Left kidney (tissue), 2 donors: ENCODE data around the gene HOXD13. TPM values are rescaled to one million over a fixed set of nuclear protein-coding genes. Genes with fewer than 3 reads are reported as not detected.

Source experiments
- DNase-seq: peaks from one replicate; pipeline ENCODE4 v3.0.0-alpha.2; 2013
- polyA plus RNA-seq: library from polyadenylated mRNA; unstranded; fragments of 120-200 nt; gene quantifications from one replicate; pipeline ENCODE4 v1.2.1, GENCODE V29; 2013; ENCODE audit not compliant: insufficient read length

HOXD13 gene
- polyA plus RNA-seq, 1 donor: 0.20 TPM

GRCh38 chr2:176130957-176131847, 38.7 kb downstream of the HOXD13 start:
- DNase-seq: no peak

GRCh38 chr2:176131848-176132158, 39.3 kb downstream of the HOXD13 start:
- no peak for DNase-seq

GRCh38 chr2:176132205-176133171, 40.0 kb downstream of the HOXD13 start:
- no peak for DNase-seq

- DNase-seq: no peak
These were observed 40.9 kb downstream of the HOXD13 start for GRCh38 chr2:176133389-176133788.

GRCh38 chr2:176134035-176134434, 41.5 kb downstream of the HOXD13 start:
- DNase-seq: no peak

- no peak for DNase-seq
These were observed 42.5 kb downstream of the HOXD13 start for GRCh38 chr2:176135035-176135440.

- no peak for DNase-seq
These were observed 44.1 kb downstream of the HOXD13 start for GRCh38 chr2:176136374-176137251.

GRCh38 chr2:176137252-176137580, 44.7 kb downstream of the HOXD13 start:
- DNase-seq: no peak

GRCh38 chr2:176137906-176138305, 45.4 kb downstream of the HOXD13 start:
- no peak for DNase-seq

GRCh38 chr2:176138526-176138922, 46.0 kb downstream of the HOXD13 start:
- no peak for DNase-seq

- DNase-seq: no peak
These were observed 46.6 kb downstream of the HOXD13 start for GRCh38 chr2:176138923-176139660.

GRCh38 chr2:176139661-176140512, 47.4 kb downstream of the HOXD13 start:
- no peak for DNase-seq

GRCh38 chr2:176140513-176141317, 48.2 kb downstream of the HOXD13 start:
- no peak for DNase-seq

- DNase-seq: no peak
These were observed 49.8 kb downstream of the HOXD13 start for GRCh38 chr2:176142281-176142680.

Other genes with a start within 250 kb of the HOXD13 start
- 25.7 TPM for gene LNPK, start 90.5 kb upstream of the HOXD13 start, polyA plus RNA-seq
- not detected for gene EVX2, start 8.8 kb upstream of the HOXD13 start, polyA plus RNA-seq
- 0.32 TPM for gene HOXD12, start 7.1 kb downstream of the HOXD13 start, polyA plus RNA-seq
- gene HOXD11, start 14.6 kb downstream of the HOXD13 start, polyA plus RNA-seq: 63.7 TPM
- gene HOXD10, start 24.1 kb downstream of the HOXD13 start, polyA plus RNA-seq: 220 TPM
- gene HOXD9, start 30.0 kb downstream of the HOXD13 start, polyA plus RNA-seq: 84.0 TPM
- gene HOXD8, start 37.0 kb downstream of the HOXD13 start, polyA plus RNA-seq: 170 TPM
- 60.4 TPM for gene HOXD4, start 58.8 kb downstream of the HOXD13 start, polyA plus RNA-seq
- gene HOXD3, start 64.6 kb downstream of the HOXD13 start, polyA plus RNA-seq: 26.1 TPM
- gene HOXD1, start 95.9 kb downstream of the HOXD13 start, polyA plus RNA-seq: 10.1 TPM
- gene MTX2, start 176.7 kb downstream of the HOXD13 start, polyA plus RNA-seq: 88.7 TPM